ENCODE results near the gene CEP112.

DNA sequence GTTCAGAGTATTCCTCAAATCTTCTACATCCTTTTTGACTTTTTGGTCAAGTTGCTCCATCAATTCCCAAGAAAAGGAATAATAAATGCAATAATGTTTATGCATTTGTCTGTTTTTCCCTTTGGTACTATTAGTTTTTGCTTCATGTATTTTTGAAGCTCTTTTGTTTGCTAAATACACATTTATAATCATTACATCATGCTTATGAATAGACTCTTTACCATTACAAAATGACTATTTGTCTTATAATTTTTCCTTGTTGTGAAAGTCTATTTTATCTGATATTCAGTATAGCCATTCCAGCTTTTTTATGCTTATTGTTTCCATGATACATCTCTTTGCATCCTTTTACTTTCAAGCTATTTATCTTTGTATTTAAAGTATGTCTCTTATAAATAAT is 41.2 kb downstream of the CEP112 start:
- TF ChIP-seq, protein P1, sequence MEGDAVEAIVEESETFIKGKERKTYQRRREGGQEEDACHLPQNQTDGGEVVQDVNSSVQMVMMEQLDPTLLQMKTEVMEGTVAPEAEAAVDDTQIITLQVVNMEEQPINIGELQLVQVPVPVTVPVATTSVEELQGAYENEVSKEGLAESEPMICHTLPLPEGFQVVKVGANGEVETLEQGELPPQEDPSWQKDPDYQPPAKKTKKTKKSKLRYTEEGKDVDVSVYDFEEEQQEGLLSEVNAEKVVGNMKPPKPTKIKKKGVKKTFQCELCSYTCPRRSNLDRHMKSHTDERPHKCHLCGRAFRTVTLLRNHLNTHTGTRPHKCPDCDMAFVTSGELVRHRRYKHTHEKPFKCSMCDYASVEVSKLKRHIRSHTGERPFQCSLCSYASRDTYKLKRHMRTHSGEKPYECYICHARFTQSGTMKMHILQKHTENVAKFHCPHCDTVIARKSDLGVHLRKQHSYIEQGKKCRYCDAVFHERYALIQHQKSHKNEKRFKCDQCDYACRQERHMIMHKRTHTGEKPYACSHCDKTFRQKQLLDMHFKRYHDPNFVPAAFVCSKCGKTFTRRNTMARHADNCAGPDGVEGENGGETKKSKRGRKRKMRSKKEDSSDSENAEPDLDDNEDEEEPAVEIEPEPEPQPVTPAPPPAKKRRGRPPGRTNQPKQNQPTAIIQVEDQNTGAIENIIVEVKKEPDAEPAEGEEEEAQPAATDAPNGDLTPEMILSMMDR (IDR thresholded peaks at IDR 0.05): no peak
- no peak for TF ChIP-seq POLR2A (IDR thresholded peaks at IDR 0.05)
- TF ChIP-seq POLR2AphosphoS5 (IDR thresholded peaks at IDR 0.05; ENCODE audit: insufficient read depth in 1 of 2, low read depth in 1 of 2): no peak

Data from vagina (tissue), 2 donors.